Effector memory CD4-positive, alpha-beta T cell (primary cell): ENCODE results near the gene PRKAR2A.

Experiments used
- DNase-seq, 3 donors: peaks; one replicate each; pipeline ENCODE4 v3.0.0-alpha.2; 2020
- H3K27ac ChIP-seq: 2 replicates; pipeline ENCODE4 v1.7.0; 2013; ENCODE audit warnings: mild to moderate bottlenecking, low read length, moderate library complexity; ENCODE audit not compliant: insufficient read depth, poor library complexity, severe bottlenecking
- H3K27me3 ChIP-seq: replicated peaks from 2 replicates; pipeline ENCODE4 v1.7.0; 2013; ENCODE audit warnings: mild to moderate bottlenecking, low read length; ENCODE audit not compliant: insufficient read depth, control insufficient read depth, poor library complexity, severe bottlenecking
- H3K36me3 ChIP-seq: 2 replicates; pipeline ENCODE4 v1.7.0; 2013; ENCODE audit warnings: mild to moderate bottlenecking, low read length, moderate library complexity; ENCODE audit not compliant: control insufficient read depth, insufficient read depth
- H3K4me1 ChIP-seq: 2 replicates; pipeline ENCODE4 v1.7.0; 2013; ENCODE audit warnings: low read length, mild to moderate bottlenecking; ENCODE audit not compliant: control insufficient read depth, insufficient read depth, poor library complexity, severe bottlenecking
- H3K4me3 ChIP-seq: 2 replicates; pipeline ENCODE4 v1.7.0; 2013; ENCODE audit warnings: low read length, low read depth, mild to moderate bottlenecking; ENCODE audit not compliant: insufficient read depth, poor library complexity, severe bottlenecking
- H3K9me3 ChIP-seq: 2 replicates; pipeline ENCODE4 v1.7.0; 2013; ENCODE audit warnings: mild to moderate bottlenecking, low read length, moderate library complexity; ENCODE audit not compliant: control insufficient read depth

Gene PRKAR2A

DNA sequence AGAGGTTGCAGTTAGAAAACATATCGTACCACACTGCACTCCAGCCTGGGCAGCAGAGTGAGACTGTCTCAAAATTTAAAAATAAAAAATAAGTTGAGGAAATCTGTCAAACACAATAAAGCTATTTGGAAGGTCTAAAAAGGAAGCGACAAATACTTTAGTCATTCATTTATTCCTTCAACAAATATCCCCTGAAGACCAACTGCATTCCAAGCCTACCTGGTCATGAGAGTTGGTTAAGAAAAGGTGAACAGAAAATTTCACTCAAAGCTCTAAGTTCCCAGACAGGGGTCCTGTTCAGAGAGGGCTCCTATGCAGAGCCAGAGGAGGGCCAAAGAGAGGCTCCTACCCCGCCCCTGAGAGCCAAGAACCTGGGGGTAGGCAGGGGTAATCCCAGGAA, 15.4 kb upstream of the PRKAR2A start:
- no peaks in the 10 kb centered on the region for H3K4me1 ChIP-seq
- no peak for DNase-seq
- H3K9me3 ChIP-seq, result no peaks in the 10 kb centered on the region
- H3K27ac ChIP-seq, result no peak overlapping the region
- H3K4me3 ChIP-seq, result no peak overlapping the region
- no peaks in the 10 kb centered on the region for H3K27me3 ChIP-seq
- peaks cover 22% of the 10 kb centered on the region for H3K36me3 ChIP-seq

DNA sequence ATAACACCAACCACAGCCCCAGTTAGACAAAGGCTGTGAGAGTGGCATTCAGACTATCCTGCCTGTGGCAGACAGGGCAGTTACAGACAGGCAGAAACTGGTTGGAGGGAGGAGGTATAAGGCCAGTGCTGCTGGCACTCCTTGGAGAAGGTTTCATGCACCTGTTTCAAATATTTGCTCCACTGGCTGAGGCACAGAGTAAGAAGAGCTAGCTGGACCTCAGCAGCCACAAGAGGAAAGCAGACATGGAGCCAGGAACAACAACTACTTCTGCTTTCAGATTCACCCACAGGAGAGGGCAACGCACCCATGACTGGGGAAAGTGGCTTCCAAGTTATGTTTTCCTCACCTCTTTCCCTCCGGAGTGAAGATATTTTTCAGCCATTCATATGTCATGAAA, 11.5 kb upstream of the PRKAR2A start:
- Histone ChIP-seq H3K27me3 (no peaks in the 10 kb centered on the region), H3K27ac (no peak overlapping the region), H3K4me1 (no peaks in the 10 kb centered on the region), H3K4me3 (no peak overlapping the region), H3K36me3 (peaks cover 26% of the 10 kb centered on the region), H3K9me3 (no peaks in the 10 kb centered on the region)
- DNase-seq, result no peak

DNA sequence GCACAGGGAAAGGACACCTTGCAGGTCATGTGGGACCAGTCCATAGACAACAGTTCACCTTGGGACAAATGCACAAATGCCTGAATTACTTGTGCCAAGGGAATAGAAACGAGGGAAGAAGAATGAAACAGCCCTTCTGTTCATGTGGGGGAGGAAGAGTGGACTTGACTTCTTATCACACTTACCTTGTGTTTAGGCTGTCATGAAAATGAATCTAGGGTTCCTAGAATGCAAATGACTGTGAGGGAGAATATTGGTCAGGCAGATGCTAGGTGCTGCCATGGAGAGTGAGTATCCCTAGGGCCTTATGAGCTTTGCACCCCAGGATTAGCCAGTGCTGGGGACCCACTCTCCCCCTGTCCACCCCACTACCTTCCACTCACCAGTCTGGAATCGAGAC, 11.0 kb upstream of the PRKAR2A start:
- Histone ChIP-seq H3K4me3 (no peak overlapping the region), H3K36me3 (peaks cover 26% of the 10 kb centered on the region), H3K9me3 (no peaks in the 10 kb centered on the region), H3K27ac (no peak overlapping the region), H3K4me1 (no peaks in the 10 kb centered on the region), H3K27me3 (no peaks in the 10 kb centered on the region)
- no peak for DNase-seq

DNA sequence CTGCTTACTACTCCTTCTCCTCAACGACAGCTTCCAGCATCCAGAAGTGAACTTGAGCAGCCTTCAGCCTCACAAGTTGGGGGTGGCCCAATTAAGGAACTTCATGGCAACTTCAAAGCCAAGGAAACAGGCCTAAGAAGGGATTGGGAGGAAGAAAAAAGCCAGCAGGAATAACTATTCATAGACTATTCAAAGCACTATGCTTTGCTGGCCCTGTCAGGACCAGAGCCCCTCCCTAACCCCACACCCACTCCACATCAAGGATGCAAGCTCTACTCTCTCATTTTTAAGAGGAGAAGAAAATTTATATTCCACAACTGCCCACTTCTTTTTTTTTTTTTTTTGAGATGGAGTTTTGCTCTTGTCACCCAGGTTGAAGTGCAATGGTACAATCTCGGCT, 10.0 kb upstream of the PRKAR2A start:
- no peaks in the 10 kb centered on the region for H3K27me3 ChIP-seq
- no peaks in the 10 kb centered on the region for H3K9me3 ChIP-seq
- no peak for DNase-seq
- no peak overlapping the region for H3K4me3 ChIP-seq
- H3K36me3 ChIP-seq, result peaks cover 26% of the 10 kb centered on the region
- H3K27ac ChIP-seq, result no peak overlapping the region
- no peaks in the 10 kb centered on the region for H3K4me1 ChIP-seq

DNA sequence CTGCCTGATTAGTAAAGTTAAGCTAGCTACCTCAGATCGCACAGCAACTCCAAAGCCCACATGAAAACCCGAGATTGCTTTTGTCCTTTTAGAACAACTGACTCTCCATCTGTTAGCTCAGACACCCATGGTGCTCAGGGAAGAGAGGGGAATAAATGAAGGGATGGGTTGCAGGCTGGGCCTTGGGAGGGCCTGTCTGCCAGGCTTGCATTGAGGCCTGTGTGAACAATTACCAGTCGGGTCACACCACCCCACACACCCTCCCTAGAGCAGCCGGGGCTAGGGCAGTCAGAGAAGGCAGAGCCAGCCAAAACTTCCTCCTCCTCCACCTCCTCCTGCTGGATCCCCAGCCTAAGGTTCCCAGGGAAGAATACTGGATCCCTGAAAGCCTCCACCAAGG, 8.8 kb upstream of the PRKAR2A start:
- Histone ChIP-seq H3K4me1 (no peaks in the 10 kb centered on the region), H3K36me3 (peaks cover 20% of the 10 kb centered on the region), H3K27me3 (no peaks in the 10 kb centered on the region), H3K4me3 (no peak overlapping the region), H3K9me3 (no peaks in the 10 kb centered on the region), H3K27ac (no peak overlapping the region)
- no peak for DNase-seq

DNA sequence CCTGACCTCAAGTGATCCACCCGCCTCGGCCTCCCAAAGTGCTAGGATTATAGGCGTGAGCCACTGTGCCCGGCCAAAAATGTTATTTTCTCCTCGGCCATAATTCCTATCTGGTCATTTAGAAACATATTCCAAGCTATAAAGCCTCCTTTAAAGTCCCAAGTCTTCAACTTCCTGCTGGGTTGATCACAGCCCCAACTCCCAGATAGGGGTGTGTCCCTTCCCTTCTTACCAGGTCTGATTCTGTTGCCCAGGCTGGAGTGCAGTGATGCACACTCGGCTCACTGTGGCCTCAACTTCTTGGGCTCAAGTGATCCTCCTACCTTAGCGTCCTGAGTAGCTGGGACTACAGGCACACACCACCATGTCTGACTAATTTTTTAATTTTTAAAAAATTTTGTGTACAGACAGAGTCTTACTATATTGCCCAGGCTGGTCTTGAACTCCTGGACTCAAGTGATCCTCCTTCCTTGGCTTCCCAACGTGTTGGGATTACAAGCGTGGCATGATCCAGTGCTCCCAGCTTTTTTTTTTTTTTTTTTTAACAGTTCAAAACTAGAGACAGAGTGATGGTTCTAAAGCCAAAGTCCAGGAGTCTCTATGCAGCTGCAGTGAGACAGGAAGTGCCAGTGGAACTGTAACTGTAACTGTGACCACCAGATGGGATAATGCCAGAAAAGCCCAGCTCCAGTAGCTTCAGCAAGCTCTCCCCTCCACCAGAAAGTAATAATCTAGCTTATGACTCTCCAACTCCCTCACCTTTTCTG, 8.2 kb upstream of the PRKAR2A start:
- Histone ChIP-seq H3K27me3 (no peaks in the 10 kb centered on the region), H3K9me3 (no peaks in the 10 kb centered on the region)
- no peak for DNase-seq

DNA sequence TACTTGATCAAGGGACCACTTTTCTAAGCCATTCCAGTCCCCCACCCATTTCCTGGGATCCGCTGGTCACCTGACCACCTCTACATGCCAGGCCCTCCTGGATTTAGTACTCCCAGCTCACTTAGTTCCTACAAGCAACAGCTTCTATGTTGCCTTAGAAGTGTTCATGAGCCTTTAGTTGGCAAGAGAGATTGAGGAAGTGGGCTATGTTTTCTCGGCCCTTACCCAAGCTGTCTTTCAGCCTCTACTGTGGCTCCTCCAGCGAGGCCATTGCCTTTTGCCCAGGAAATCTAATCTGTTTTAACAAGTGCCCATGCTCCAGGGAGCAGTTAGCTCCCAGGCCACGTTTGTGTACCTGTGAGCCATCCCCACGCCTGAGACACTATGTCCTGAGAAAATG, 4.5 kb upstream of the PRKAR2A start:
- DNase-seq, result no peak
- Histone ChIP-seq H3K4me1 (peaks cover 5% of the 10 kb centered on the region), H3K27me3 (no peaks in the 10 kb centered on the region), H3K4me3 (no peak overlapping the region), H3K36me3 (no peaks in the 10 kb centered on the region), H3K9me3 (no peaks in the 10 kb centered on the region), H3K27ac (no peak overlapping the region)

More for the DNA sequence above, 8.2 kb upstream of the PRKAR2A start:
- H3K27ac ChIP-seq, result no peak overlapping the region
- no peaks in the 10 kb centered on the region for H3K4me1 ChIP-seq
- no peak overlapping the region for H3K4me3 ChIP-seq
- H3K36me3 ChIP-seq, result peaks cover 20% of the 10 kb centered on the region

DNA sequence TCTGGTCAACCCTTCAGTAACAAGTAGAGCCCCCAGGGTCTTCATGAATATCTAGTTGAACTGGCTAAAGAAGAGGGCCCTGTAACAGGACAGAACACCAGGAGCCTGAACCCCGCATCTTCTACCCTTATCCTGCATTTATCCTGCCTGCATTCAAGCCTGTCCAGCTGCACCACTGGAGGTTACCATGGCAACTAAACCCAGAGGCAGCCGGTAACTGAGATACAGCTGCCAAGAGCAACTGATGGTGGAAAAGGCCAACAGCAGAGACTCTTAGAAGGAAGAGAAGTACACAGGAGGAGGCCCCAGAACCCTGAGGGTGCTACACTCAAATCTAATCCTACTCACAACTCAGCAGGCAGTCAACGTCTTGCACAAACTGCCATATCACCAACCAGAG, 3.7 kb upstream of the PRKAR2A start:
- H3K4me3 ChIP-seq, result no peak overlapping the region
- no peaks in the 10 kb centered on the region for H3K9me3 ChIP-seq
- H3K36me3 ChIP-seq, result no peaks in the 10 kb centered on the region
- peaks cover 10% of the 10 kb centered on the region for H3K4me1 ChIP-seq
- no peak for DNase-seq
- no peaks in the 10 kb centered on the region for H3K27me3 ChIP-seq
- no peak overlapping the region for H3K27ac ChIP-seq

DNA sequence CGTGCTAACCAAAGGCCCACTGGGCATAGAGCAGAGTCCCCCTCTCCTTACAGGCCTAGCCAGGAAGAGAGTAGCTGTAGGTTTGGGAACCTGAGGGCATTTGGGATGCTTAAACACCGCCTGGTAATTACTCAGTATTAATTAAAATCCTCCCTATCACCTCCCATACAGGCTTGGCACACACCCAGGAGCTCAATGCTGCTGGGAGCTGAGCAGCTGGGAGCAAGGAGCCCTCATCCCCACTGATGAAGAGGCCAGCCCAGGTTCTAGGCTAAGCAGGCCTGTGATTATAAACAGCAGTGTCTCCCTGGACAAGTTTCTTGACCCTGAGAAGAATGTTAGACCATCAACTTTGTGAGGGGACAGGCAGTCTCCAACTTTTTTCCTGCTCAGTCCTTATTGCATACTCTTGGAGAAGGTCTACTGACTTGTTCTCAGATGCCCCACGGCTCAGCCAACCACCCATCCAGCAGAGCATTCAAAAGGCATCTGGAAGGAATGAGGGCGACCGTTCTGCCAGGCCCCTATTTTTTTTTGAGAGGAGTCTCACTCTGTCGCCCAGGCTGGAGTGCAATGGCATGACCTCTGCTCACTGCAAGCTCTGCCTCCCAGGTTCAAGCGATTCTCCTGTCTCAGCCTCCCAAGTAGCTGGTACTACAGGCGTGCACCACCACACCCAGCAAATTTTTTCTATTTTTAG, 1.3 kb upstream of the PRKAR2A start:
- Histone ChIP-seq H3K4me1 (peaks cover 14% of the 10 kb centered on the region), H3K27me3 (no peaks in the 10 kb centered on the region), H3K27ac (peak overlapping the region; percentile 66), H3K4me3 (no peak overlapping the region), H3K9me3 (no peaks in the 10 kb centered on the region), H3K36me3 (no peaks in the 10 kb centered on the region)
- DNase-seq, result no peak

DNA sequence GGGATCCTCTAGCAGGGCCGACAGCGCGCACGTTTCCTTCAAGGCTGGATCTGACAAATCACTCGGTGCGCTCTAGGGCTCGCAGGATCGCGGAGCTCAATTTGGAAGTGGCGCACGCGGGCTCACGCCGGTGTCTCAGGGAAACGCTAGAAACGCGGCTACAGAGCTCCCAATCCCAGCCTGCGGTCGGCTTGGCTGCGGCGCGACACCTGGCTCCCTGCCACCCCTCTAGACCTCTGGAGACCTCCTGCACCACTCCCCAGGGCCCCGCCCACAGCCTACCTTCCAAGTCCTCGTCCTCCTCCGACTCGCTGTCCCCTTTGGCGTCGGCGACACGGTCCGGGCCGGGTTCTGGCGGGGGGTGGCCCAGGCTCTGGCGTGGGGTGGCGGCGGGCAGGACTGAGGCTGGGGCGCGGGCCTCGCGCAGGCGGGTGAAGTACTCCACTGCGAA, 596 bp downstream of the PRKAR2A start:
- Histone ChIP-seq H3K4me1 (peaks cover 14% of the 10 kb centered on the region), H3K27ac (peak overlapping the region; percentile 66), H3K9me3 (no peaks in the 10 kb centered on the region), H3K4me3 (peak overlapping the region; percentile 82), H3K27me3 (no peaks in the 10 kb centered on the region), H3K36me3 (no peaks in the 10 kb centered on the region)
- peak; percentile 32 to 55 (median 38) for DNase-seq
